Calu3 (cell line): Measurements from ENCODE around the gene SUCLG1. TPM values are rescaled to one million over a fixed set of nuclear protein-coding genes. Genes with fewer than 3 reads are reported as not detected.
"Not testable (repeated sequence)": the region's sequence is repeated elsewhere in the genome, so short reads cannot be mapped to it uniquely, and the experiment has no call there.

Experiments used
- BruUV-seq: library from RNA; stranded (reverse); fragments of 400-500 nt; replicated peaks from 2 replicates; lab custom pipeline; 2021; lab: Mats Ljungman, UMichigan
- CTCF ChIA-PET: fragments of 300-600 bp; sonication (Branson Sonifier 250); formaldehyde crosslinking; loops from one replicate; lab custom pipeline; 2022; ENCODE audit warnings: antibody characterized with exemption; lab: Charles Lee
- DNase-seq: peaks from one replicate; pipeline ENCODE4 v3.0.0; 2022
- H3K27ac Mint-ChIP-seq: one replicate; pipeline ENCODE4 v1.8.0; 2022; ENCODE audit warnings: mixed read lengths; ENCODE audit not compliant: unreplicated experiment
- H3K27me3 Mint-ChIP-seq: one replicate; pipeline ENCODE4 v1.8.0; 2022; ENCODE audit warnings: mixed read lengths; ENCODE audit not compliant: unreplicated experiment
- H3K36me3 Mint-ChIP-seq: one replicate; pipeline ENCODE4 v1.8.0; 2022; ENCODE audit warnings: mild to moderate bottlenecking, moderate library complexity, mixed read lengths; ENCODE audit not compliant: insufficient read depth, unreplicated experiment
- H3K4me1 Mint-ChIP-seq: one replicate; pipeline ENCODE4 v1.8.0; 2022; ENCODE audit warnings: mild to moderate bottlenecking, low read depth, mixed read lengths; ENCODE audit not compliant: unreplicated experiment
- H3K4me3 Mint-ChIP-seq: one replicate; pipeline ENCODE4 v1.8.0; 2022; ENCODE audit warnings: mild to moderate bottlenecking, low read depth, moderate library complexity, mixed read lengths; ENCODE audit not compliant: unreplicated experiment
- H3K9me3 Mint-ChIP-seq: one replicate; pipeline ENCODE4 v1.8.0; 2022; ENCODE audit warnings: low read depth, mixed read lengths; ENCODE audit not compliant: unreplicated experiment
- CTCF ChIP-seq: fragments of 200-600 bp; IDR thresholded peaks from one replicate; pipeline ENCODE4 v1.8.0; 2022; ENCODE audit warnings: antibody characterized with exemption; ENCODE audit not compliant: unreplicated experiment
- intact Hi-C: fragments of 100-400 bp; cut with micrococcal nuclease; formaldehyde crosslinking; loops from one replicate; pipeline ENCODE4 v1.10.0; 2022; ENCODE audit not compliant: unreplicated experiment
- total RNA-seq: library from RNA; stranded (reverse); gene quantifications from 2 replicates; pipeline ENCODE4 v1.2.3, GENCODE V29; 2022

The SUCLG1 gene
- total RNA-seq, 1 experiment from 2014 or later, result 78.9 TPM

- intact Hi-C loops, result loop anchor here (10.0 kb wide), 2 partner anchors 97 to 387 kb away; no protein-coding TSS in a partner anchor
- Mint-ChIP-seq H3K4me3 (no peak overlapping the region), H3K36me3 (peaks cover 13% of the 10 kb centered on the region), H3K27me3 (no peaks in the 10 kb centered on the region), H3K4me1 (no peaks in the 10 kb centered on the region), H3K9me3 (no peaks in the 10 kb centered on the region), H3K27ac (no peak overlapping the region)
- DNase-seq, result no peak
- BruUV-seq, result no TSS peak
- TF ChIP-seq CTCF, result no peak
- CTCF ChIA-PET, result no interaction called here
These were observed 37.3 kb downstream of the SUCLG1 start for GRCh38 chr2:84421791-84422190.

GRCh38 chr2:84421197-84421596 is 37.9 kb downstream of the SUCLG1 start:
- H3K27me3 Mint-ChIP-seq, result no peaks in the 10 kb centered on the region
- no peak for DNase-seq
- no TSS peak for BruUV-seq
- H3K9me3 Mint-ChIP-seq, result no peaks in the 10 kb centered on the region
- H3K27ac Mint-ChIP-seq, result no peak overlapping the region
- intact Hi-C loops, result loop anchor here (10.0 kb wide), 2 partner anchors 96 to 386 kb away; no protein-coding TSS in a partner anchor
- CTCF ChIA-PET, result no interaction called here
- no peak overlapping the region for H3K4me3 Mint-ChIP-seq
- H3K36me3 Mint-ChIP-seq, result peaks cover 13% of the 10 kb centered on the region
- no peaks in the 10 kb centered on the region for H3K4me1 Mint-ChIP-seq
- no peak for TF ChIP-seq CTCF

GRCh38 chr2:84417453-84418145 is 41.5 kb downstream of the SUCLG1 start:
- Mint-ChIP-seq H3K27me3 (no peaks in the 10 kb centered on the region), H3K27ac (no peak overlapping the region), H3K4me1 (no peaks in the 10 kb centered on the region), H3K4me3 (no peak overlapping the region), H3K9me3 (no peaks in the 10 kb centered on the region), H3K36me3 (no peaks in the 10 kb centered on the region)
- CTCF ChIA-PET, result no interaction called here
- BruUV-seq, result no TSS peak
- no peak for DNase-seq
- intact Hi-C loops, result no loop called here
- TF ChIP-seq CTCF, result no peak

GRCh38 chr2:84409531-84409930 is 49.5 kb downstream of the SUCLG1 start:
- H3K36me3 Mint-ChIP-seq, result no peaks in the 10 kb centered on the region
- TF ChIP-seq CTCF, result no peak
- intact Hi-C loops, result no loop called here
- no peak overlapping the region for H3K27ac Mint-ChIP-seq
- DNase-seq, result no peak
- no peaks in the 10 kb centered on the region for H3K9me3 Mint-ChIP-seq
- no peaks in the 10 kb centered on the region for H3K4me1 Mint-ChIP-seq
- no peak overlapping the region for H3K4me3 Mint-ChIP-seq
- CTCF ChIA-PET, result no interaction called here
- no TSS peak for BruUV-seq
- peaks cover 17% of the 10 kb centered on the region for H3K27me3 Mint-ChIP-seq

GRCh38 chr2:84402111-84402510 is 57.0 kb downstream of the SUCLG1 start:
- CTCF ChIA-PET, result not testable (repeated sequence)

GRCh38 chr2:84399839-84400238 is 59.2 kb downstream of the SUCLG1 start:
- H3K9me3 Mint-ChIP-seq, CTCF ChIA-PET, H3K4me3 Mint-ChIP-seq, H3K4me1 Mint-ChIP-seq, DNase-seq, H3K27ac Mint-ChIP-seq, H3K36me3 Mint-ChIP-seq, intact Hi-C loops, BruUV-seq: not testable (repeated sequence)
- H3K27me3 Mint-ChIP-seq, result peaks cover 27% of the 10 kb centered on the region

More at GRCh38 chr2:84402111-84402510, 57.0 kb downstream of the SUCLG1 start:
- H3K4me3 Mint-ChIP-seq, H3K9me3 Mint-ChIP-seq, DNase-seq, H3K27ac Mint-ChIP-seq, intact Hi-C loops, H3K36me3 Mint-ChIP-seq, H3K4me1 Mint-ChIP-seq, BruUV-seq: not testable (repeated sequence)
- H3K27me3 Mint-ChIP-seq, result peaks cover 33% of the 10 kb centered on the region
